Effector memory CD4-positive, alpha-beta T cell (primary cell): ENCODE data around the gene URB1.

Source experiments
- DNase-seq, 3 donors: peaks; one replicate each; pipeline ENCODE4 v3.0.0-alpha.2; 2020
- H3K27ac ChIP-seq: 2 replicates; pipeline ENCODE4 v1.7.0; 2013; ENCODE audit warnings: mild to moderate bottlenecking, low read length, moderate library complexity; ENCODE audit not compliant: insufficient read depth, poor library complexity, severe bottlenecking
- H3K27me3 ChIP-seq: replicated peaks from 2 replicates; pipeline ENCODE4 v1.7.0; 2013; ENCODE audit warnings: mild to moderate bottlenecking, low read length; ENCODE audit not compliant: insufficient read depth, control insufficient read depth, poor library complexity, severe bottlenecking
- H3K36me3 ChIP-seq: 2 replicates; pipeline ENCODE4 v1.7.0; 2013; ENCODE audit warnings: mild to moderate bottlenecking, low read length, moderate library complexity; ENCODE audit not compliant: control insufficient read depth, insufficient read depth
- H3K4me1 ChIP-seq: 2 replicates; pipeline ENCODE4 v1.7.0; 2013; ENCODE audit warnings: low read length, mild to moderate bottlenecking; ENCODE audit not compliant: control insufficient read depth, insufficient read depth, poor library complexity, severe bottlenecking
- H3K4me3 ChIP-seq: 2 replicates; pipeline ENCODE4 v1.7.0; 2013; ENCODE audit warnings: low read length, low read depth, mild to moderate bottlenecking; ENCODE audit not compliant: insufficient read depth, poor library complexity, severe bottlenecking
- H3K9me3 ChIP-seq: 2 replicates; pipeline ENCODE4 v1.7.0; 2013; ENCODE audit warnings: mild to moderate bottlenecking, low read length, moderate library complexity; ENCODE audit not compliant: control insufficient read depth

Gene URB1

DNA sequence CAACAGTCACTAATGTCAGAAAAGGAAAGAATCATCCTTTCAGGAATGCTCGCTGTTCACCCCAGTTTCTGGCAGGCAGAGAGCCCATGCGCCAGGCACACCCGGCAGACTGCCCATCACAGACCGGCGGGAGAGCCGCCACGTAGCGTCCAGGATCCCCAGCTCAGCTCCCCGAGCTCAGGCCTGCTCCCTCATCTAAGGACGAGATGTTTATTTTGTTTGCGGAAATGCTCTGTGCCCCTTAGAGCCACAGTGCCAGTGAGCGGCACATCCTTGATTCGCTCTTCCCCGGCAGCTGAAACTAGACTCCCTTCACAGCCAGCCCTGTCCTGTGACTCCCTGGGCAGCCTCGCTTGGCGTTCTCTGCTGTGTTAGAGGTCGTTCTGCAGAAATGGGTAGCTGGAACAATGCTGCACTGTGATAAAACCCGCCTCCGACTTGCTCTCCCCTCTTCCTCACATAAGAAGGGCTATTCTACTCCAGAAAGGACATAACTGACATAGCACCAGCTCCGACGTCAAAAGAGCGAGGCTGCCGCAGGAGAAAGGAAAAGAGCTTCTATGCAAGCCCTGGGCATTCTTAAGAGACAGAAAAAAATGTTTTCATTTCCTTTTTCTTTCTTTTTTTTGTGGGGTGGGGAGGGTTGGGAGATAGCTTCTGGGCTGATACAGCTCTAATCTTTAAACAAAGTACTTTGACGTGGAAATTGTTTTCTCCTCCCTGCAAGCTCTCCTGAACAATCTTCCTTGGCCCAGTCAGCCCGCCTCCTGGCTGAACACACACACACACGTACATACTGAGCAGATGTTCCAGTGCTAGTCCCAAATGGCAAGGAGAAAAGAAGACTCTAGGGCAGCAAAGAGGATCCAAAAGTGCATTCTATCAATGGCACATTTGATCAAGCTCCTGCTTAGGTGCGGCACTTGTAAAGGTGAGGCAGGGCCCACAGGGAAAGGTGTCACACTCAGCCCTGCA, 56.9 kb downstream of the URB1 start:
- no peak overlapping the region for H3K27ac ChIP-seq
- H3K4me3 ChIP-seq = no peak overlapping the region
- no peak for DNase-seq
- H3K27me3 ChIP-seq = no peaks in the 10 kb centered on the region
- peaks cover 73% of the 10 kb centered on the region for H3K36me3 ChIP-seq
- H3K4me1 ChIP-seq = no peaks in the 10 kb centered on the region
- no peaks in the 10 kb centered on the region for H3K9me3 ChIP-seq

DNA sequence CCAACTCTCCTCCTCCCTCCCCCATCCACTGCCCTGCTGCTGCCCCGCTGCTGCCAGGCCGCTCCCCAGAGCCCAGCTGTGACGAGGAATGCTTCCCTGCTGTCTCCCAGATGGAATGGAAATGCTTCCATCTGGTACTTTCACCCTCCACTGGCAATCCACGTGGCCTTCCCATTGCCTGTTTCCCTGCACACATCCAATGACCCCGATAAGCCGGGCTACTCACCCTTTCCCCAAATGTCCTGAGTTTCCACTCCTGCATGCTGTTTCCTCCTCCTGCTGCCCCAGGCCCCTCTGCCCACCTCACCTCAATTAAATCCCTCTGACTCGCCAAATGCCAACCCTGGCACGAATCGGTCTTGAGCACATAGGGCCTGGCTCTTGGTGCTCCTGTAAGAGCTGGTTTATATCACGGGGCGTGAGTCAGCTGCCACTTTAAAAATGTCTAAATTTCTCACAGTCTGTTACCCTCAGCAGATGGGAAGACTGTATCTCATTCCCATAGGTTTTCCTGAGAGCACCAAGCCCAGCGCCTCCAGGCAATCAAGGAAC, 57.8 kb downstream of the URB1 start:
- Histone ChIP-seq H3K4me3 (no peak overlapping the region), H3K9me3 (no peaks in the 10 kb centered on the region), H3K27me3 (no peaks in the 10 kb centered on the region), H3K27ac (no peak overlapping the region), H3K4me1 (no peaks in the 10 kb centered on the region), H3K36me3 (peaks cover 68% of the 10 kb centered on the region)
- DNase-seq = no peak

GRCh38 chr21:32333953-32334673, 58.7 kb downstream of the URB1 start:
- no peak for DNase-seq
- H3K27me3 ChIP-seq = no peaks in the 10 kb centered on the region
- H3K9me3 ChIP-seq = no peaks in the 10 kb centered on the region
- H3K4me1 ChIP-seq = no peaks in the 10 kb centered on the region
- peaks cover 64% of the 10 kb centered on the region for H3K36me3 ChIP-seq
- H3K27ac ChIP-seq = no peak overlapping the region
- H3K4me3 ChIP-seq = no peak overlapping the region

DNA sequence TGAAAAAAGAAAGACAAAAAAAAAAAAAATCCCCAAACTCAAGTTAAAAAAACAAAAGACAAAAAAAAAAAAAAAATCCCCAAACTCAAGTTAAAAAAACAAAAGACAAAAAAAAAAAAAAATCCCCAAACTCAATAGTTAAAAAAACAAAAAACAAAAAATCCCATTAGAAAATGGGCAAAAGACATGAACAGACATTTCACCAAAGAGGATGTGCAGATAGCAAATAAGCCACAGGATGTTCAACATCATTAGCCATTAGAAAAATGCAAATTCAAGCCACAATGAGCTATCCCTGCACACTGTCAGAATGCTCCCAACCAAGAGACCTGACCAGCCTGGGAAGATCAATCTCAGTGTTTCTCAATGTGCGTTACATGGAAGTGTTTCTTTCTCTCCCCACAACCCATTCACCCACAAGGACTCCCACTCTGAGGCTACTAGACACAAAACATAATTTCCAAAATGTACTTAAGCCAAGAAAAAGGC, 60.3 kb downstream of the URB1 start:
- Histone ChIP-seq H3K27ac (no peak overlapping the region), H3K27me3 (no peaks in the 10 kb centered on the region), H3K36me3 (peaks cover 52% of the 10 kb centered on the region), H3K4me3 (no peak overlapping the region), H3K9me3 (no peaks in the 10 kb centered on the region), H3K4me1 (no peaks in the 10 kb centered on the region)
- no peak for DNase-seq

GRCh38 chr21:32331444-32332305, 61.1 kb downstream of the URB1 start:
- H3K9me3 ChIP-seq = no peaks in the 10 kb centered on the region
- H3K4me1 ChIP-seq = no peaks in the 10 kb centered on the region
- no peak overlapping the region for H3K27ac ChIP-seq
- no peak for DNase-seq
- no peak overlapping the region for H3K4me3 ChIP-seq
- H3K36me3 ChIP-seq = peaks cover 46% of the 10 kb centered on the region
- H3K27me3 ChIP-seq = no peaks in the 10 kb centered on the region

DNA sequence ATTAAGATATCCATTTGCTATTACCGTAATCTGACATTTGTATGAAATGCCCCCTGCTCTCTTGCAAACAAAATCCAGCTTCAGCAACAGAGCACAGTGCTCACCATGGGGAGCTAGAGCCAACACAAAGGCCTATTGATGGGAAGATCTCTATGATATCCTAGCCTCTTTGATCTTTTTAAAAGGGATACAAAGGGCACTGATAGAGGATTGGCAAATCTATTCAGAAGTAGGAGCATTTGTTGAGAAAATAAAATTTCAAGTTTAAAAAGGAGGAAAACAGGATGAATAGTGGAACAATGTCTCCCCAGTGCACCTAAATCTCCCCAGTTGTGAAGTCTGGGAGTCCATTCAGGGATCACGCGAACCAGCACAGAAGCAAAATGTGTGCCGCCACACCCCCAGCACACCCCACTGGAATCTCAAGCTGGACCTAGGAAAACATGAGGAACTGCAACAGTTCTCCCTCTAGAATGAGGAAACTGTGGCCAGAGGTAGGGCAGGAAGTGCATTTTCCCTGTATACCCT, 62.0 kb downstream of the URB1 start:
- Histone ChIP-seq H3K36me3 (peaks cover 44% of the 10 kb centered on the region), H3K4me1 (no peaks in the 10 kb centered on the region), H3K27ac (no peak overlapping the region), H3K4me3 (no peak overlapping the region), H3K9me3 (no peaks in the 10 kb centered on the region), H3K27me3 (no peaks in the 10 kb centered on the region)
- no peak for DNase-seq

GRCh38 chr21:32329776-32330175, 63.0 kb downstream of the URB1 start:
- DNase-seq = no peak
- Histone ChIP-seq H3K36me3 (peaks cover 49% of the 10 kb centered on the region), H3K4me3 (no peak overlapping the region), H3K9me3 (no peaks in the 10 kb centered on the region), H3K27me3 (no peaks in the 10 kb centered on the region), H3K4me1 (no peaks in the 10 kb centered on the region), H3K27ac (no peak overlapping the region)

DNA sequence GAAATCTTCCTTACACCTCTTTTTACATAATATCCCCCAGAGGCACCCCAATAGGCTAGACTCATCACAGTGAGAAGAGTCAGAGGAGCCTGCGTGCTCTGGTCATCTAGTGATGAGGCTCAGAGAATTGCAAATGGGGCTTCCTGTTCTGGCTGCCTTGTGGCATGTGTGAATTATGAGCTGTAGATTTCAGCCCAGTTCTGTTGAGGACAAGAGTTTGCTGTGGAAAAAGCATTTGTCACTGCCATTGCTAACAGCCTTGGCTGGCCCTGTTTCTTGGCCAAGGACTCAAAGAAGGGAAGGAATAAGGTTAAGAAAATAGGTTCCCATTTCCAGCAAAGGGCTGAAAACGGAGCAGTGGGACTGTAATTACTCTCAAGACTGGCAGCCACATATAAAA, 63.5 kb downstream of the URB1 start:
- Histone ChIP-seq H3K27ac (no peak overlapping the region), H3K27me3 (no peaks in the 10 kb centered on the region), H3K4me3 (no peak overlapping the region), H3K4me1 (no peaks in the 10 kb centered on the region), H3K9me3 (no peaks in the 10 kb centered on the region), H3K36me3 (peaks cover 49% of the 10 kb centered on the region)
- DNase-seq = no peak

DNA sequence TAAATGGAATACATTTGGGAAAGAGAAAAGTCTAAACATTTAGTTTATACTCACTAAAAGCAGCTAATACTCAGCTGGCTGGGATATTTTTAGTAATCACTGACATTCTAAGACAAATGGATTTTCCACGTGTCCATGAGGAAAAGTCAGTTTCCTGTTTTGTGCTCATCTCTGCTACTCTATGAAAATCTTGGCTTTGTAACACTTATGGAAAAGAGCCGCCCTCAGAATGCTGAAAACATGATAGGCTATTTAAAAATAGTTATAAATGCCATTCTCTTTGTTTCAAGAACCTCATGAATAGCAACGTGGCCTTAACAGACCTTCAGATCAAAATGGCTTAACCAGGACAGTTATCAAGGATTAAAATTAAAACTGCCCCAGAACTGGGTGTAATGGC, 64.2 kb downstream of the URB1 start:
- no peak overlapping the region for H3K4me3 ChIP-seq
- no peaks in the 10 kb centered on the region for H3K4me1 ChIP-seq
- H3K9me3 ChIP-seq = no peaks in the 10 kb centered on the region
- no peak for DNase-seq
- H3K27ac ChIP-seq = no peak overlapping the region
- peaks cover 49% of the 10 kb centered on the region for H3K36me3 ChIP-seq
- H3K27me3 ChIP-seq = no peaks in the 10 kb centered on the region
